Heart left ventricle (tissue), 13 donors: ENCODE data around the gene PPP4R2.
A peak's percentile ranks its signal among the peaks of the same experiment; 100 is the strongest.

ENCODE experiments used
- POLR2A ChIP-seq, 2 donors: fragments of 450-650 bp; IDR thresholded peaks; one replicate each; pipeline ENCODE4 v1.6.1; 2017; ENCODE audit warnings: antibody characterized with exemption in 2 of 2, mild to moderate bottlenecking in 2 of 2, moderate library complexity in 2 of 2
- TF ChIP-seq, protein P1 (sequence below), 12 donors: fragments of 200-600 bp; sonication (generic) in 4 of 12; IDR thresholded peaks; one replicate each; pipeline versions ENCODE4 v1.5.0 to v1.8.0; 2018 to 2022; ENCODE audit warnings: antibody characterized with exemption in 12 of 12, mild to moderate bottlenecking in 5 of 12
- donor health status: ischemic (EF 13 %, LVEDD 7.1; RV severe dilation, severe dysfunction).
- donor health status: DM: no; HTN: yes; CAD: no.
- donor health status: DM: no; HTN: no; CAD: no.
- donor health status: ischemic (EF 25% LVEDD 6.9; RV normal size, moderate dysfunction).
- donor health status: ischemic (EF 25% LVEDD 5.7; RV mildly dilated, moderate dysfunction).
- donor health status: ischemic (EF 35%, LVEDD 5.7; RV mildly dilated, moderate dysfunction).
- donor health status: nonischemic (EF 11% LVEDD 7.7; RV severe dilation, severe dysfunction).
- donor health status: DM: yes; HTN: yes; CAD: no.
- donor health status: PGD.
- donor health status: ischemic (EF 29% LVEDD 5.4; RV normal size, mild dysfunction).
- donor health status: nonischemic (EF 23%, LVEDD 6.1; RV moderate dilation, normal function).

DNA sequence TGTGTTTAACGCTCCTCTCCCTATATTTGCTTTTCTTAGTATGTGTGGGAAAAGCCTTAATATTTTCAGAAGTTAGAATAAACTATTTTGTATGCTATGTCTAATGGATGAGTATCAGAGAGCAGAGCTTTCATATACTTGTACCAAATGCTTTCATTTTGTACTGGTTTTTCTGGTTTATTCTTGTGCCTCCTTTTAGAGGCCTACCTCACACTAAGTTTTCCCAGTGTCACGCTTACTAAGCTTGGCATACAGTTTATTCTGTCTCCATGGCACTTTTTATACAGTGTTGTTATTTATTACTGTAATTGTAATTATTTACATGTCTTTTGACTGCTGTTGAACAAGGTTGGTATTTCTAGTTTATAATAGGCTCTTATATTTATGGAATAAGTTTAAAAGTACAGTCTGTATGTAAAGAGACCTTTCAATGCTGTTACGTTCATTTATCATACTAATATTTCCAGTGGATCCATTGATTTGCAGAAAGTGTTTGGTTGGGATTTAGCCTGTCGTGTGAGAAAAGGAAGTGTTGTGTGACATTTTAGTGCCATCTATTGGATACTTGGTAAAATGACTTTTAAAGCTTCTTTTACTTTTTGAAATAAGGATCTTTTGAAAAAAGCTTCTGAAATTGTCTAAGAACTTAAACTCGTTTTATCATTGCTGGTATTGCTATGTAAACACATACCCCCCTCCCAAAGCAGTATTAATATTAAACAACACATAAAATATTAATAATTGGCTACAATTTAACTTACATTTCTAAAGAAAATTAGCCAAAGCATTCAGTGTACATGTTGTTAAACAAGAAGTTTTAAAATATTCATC, 59.6 kb downstream of the PPP4R2 start:
- no peak for TF ChIP-seq POLR2A (IDR thresholded peaks at IDR 0.05)
- TF ChIP-seq, protein P1, sequence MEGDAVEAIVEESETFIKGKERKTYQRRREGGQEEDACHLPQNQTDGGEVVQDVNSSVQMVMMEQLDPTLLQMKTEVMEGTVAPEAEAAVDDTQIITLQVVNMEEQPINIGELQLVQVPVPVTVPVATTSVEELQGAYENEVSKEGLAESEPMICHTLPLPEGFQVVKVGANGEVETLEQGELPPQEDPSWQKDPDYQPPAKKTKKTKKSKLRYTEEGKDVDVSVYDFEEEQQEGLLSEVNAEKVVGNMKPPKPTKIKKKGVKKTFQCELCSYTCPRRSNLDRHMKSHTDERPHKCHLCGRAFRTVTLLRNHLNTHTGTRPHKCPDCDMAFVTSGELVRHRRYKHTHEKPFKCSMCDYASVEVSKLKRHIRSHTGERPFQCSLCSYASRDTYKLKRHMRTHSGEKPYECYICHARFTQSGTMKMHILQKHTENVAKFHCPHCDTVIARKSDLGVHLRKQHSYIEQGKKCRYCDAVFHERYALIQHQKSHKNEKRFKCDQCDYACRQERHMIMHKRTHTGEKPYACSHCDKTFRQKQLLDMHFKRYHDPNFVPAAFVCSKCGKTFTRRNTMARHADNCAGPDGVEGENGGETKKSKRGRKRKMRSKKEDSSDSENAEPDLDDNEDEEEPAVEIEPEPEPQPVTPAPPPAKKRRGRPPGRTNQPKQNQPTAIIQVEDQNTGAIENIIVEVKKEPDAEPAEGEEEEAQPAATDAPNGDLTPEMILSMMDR (IDR thresholded peaks at IDR 0.05), result peak; percentile 30 to 69 (median 58)
